K562 (cell line): ENCODE data around the gene P2RX1. TPM values are rescaled to one million over a fixed set of nuclear protein-coding genes. Genes with fewer than 3 reads are reported as not detected.

Experiments
- ADNP ChIP-seq: fragments of 200-800 bp; sonication (Bioruptor generic); IDR thresholded peaks from 2 replicates; pipeline ENCODE4 v1.6.1; 2016; ENCODE audit warnings: missing genetic modification characterization, missing compliant biosample characterization
- ATF1 ChIP-seq, 2 experiments: fragments of 450-650 bp in 1 of 2; IDR thresholded peaks; 2 replicates each; pipeline ENCODE4 v1.6.1; 2016; ENCODE audit warnings: missing compliant biosample characterization in 1 of 2, missing genetic modification characterization in 1 of 2
- CEBPG ChIP-seq, 3 experiments: fragments of 200-800 bp in 1 of 3; sonication (Bioruptor generic) in 1 of 3; sonication (generic) in 1 of 3; formaldehyde crosslinking in 1 of 3; IDR thresholded peaks in 2 of 3; conservative IDR thresholded peaks in 1 of 3; 2 replicates each; pipeline versions ENCODE4 v1.6.1 to v1.8.0; 2016 to 2022; ENCODE audit warnings: missing compliant biosample characterization in 2 of 3, missing genetic modification characterization in 2 of 3, mild to moderate bottlenecking in 1 of 3, missing genetic modification reagents in 1 of 3
- CREM ChIP-seq: IDR thresholded peaks from 2 replicates; pipeline ENCODE4 v1.6.1; 2014; ENCODE audit warnings: antibody characterized with exemption, low read depth
- ILF3 ChIP-seq: fragments of 450-650 bp; IDR thresholded peaks from 2 replicates; pipeline ENCODE4 v1.6.1; 2018; ENCODE audit warnings: antibody characterized with exemption, mild to moderate bottlenecking, moderate library complexity, borderline replicate concordance
- PTRF ChIP-seq: fragments of 450-650 bp; IDR thresholded peaks from 2 replicates; pipeline ENCODE4 v1.6.1; 2016; ENCODE audit warnings: mild to moderate bottlenecking, missing genetic modification characterization, missing compliant biosample characterization
- TRIM24 ChIP-seq, 2 experiments: fragments of 450-650 bp; IDR thresholded peaks; 2 replicates each; pipeline ENCODE4 v1.6.1; 2016
- ZNF263 ChIP-seq: sonication (generic); formaldehyde crosslinking; IDR thresholded peaks from 2 replicates; pipeline ENCODE4 v1.8.0; 2022; ENCODE audit warnings: mild to moderate bottlenecking, missing genetic modification reagents, borderline replicate concordance
- ZNF318 ChIP-seq, 2 experiments: fragments of 450-650 bp; IDR thresholded peaks; 2 replicates each; pipeline ENCODE4 v1.6.1; 2016; ENCODE audit warnings: mild to moderate bottlenecking in 2 of 2, borderline replicate concordance in 1 of 2, low read depth in 1 of 2, moderate library complexity in 1 of 2
- ZNF785 ChIP-seq: fragments of 250-450 bp; sonication (Bioruptor Pico); IDR thresholded peaks from 2 replicates; pipeline ENCODE4 v1.4.0; 2020; ENCODE audit warnings: mild to moderate bottlenecking
- polyA plus RNA-seq, 8 experiments: library from polyadenylated mRNA; depleted of rRNA in 4 of 8; stranded (reverse) in 5 of 8; unstranded in 3 of 8; fragments of >200 nt; fragmentation: Nextera tagmentation in 2 of 8; fragmentation: Illumina TruSeq in 1 of 8; extraction: Ambion mirVana in 2 of 8; extraction: Trizol in 1 of 8; gene quantifications; 2 replicates each; pipeline versions ENCODE4 v1.2.1 to v1.2.3, GENCODE V29; 2011 to 2014; ENCODE audit warnings: inconsistent platforms in 1 of 8, missing spikeins in 1 of 8
- total RNA-seq, 7 experiments: library from RNA; depleted of rRNA in 6 of 7; stranded (reverse); fragments of >200 nt in 6 of 7; fragmentation: Illumina TruSeq in 2 of 7; extraction: Trizol in 2 of 7; gene quantifications; 2 replicates each; pipeline versions ENCODE4 v1.2.1 to v1.2.3, GENCODE V29; 2011 to 2021; ENCODE audit warnings: low replicate concordance in 1 of 7
- TF ChIP-seq, protein P1 (sequence below): IDR thresholded peaks from 3 replicates; pipeline ENCODE4 v1.6.1; 2011; ENCODE audit warnings: borderline replicate concordance, mild to moderate bottlenecking, moderate library complexity; ENCODE audit not compliant: insufficient read length; ENCODE audit errors: extremely low read depth

The P2RX1 gene
- total and polyA plus RNA-seq, 9 of the 15 experiments (the other 6 are each of a cell fraction or from before 2014, with no cell fraction given): 0.27 to 20.3 (median 10.3) TPM

GRCh38 chr17:3913531-3914311 is 2.5 kb downstream of the P2RX1 start (continued):
- TF ChIP-seq ZNF318 (IDR thresholded peaks at IDR 0.05; ENCODE audit: borderline replicate concordance in 1 of 2, low read depth in 1 of 2): no peak
- no peak for TF ChIP-seq TRIM24 (IDR thresholded peaks at IDR 0.05)
- TF ChIP-seq ZNF263 (CRISPR knock-in tag): peak; percentile 29; the same call in 1 of the 2 replicates
- no peak for TF ChIP-seq ZNF785
- no peak for TF ChIP-seq ATF1 (CRISPR knock-in tag; IDR thresholded peaks at IDR 0.05)
- peak; percentile 61 for TF ChIP-seq ATF1 (tag; IDR thresholded peaks at IDR 0.05)
- TF ChIP-seq CEBPG (CRISPR knock-in tag; IDR thresholded peaks at IDR 0.05): no peak
- no peak for TF ChIP-seq CEBPG (tag; conservative IDR thresholded peaks at IDR 0.05 in 1 of 2, IDR thresholded peaks at IDR 0.05 in 1 of 2)
- TF ChIP-seq, protein P1, sequence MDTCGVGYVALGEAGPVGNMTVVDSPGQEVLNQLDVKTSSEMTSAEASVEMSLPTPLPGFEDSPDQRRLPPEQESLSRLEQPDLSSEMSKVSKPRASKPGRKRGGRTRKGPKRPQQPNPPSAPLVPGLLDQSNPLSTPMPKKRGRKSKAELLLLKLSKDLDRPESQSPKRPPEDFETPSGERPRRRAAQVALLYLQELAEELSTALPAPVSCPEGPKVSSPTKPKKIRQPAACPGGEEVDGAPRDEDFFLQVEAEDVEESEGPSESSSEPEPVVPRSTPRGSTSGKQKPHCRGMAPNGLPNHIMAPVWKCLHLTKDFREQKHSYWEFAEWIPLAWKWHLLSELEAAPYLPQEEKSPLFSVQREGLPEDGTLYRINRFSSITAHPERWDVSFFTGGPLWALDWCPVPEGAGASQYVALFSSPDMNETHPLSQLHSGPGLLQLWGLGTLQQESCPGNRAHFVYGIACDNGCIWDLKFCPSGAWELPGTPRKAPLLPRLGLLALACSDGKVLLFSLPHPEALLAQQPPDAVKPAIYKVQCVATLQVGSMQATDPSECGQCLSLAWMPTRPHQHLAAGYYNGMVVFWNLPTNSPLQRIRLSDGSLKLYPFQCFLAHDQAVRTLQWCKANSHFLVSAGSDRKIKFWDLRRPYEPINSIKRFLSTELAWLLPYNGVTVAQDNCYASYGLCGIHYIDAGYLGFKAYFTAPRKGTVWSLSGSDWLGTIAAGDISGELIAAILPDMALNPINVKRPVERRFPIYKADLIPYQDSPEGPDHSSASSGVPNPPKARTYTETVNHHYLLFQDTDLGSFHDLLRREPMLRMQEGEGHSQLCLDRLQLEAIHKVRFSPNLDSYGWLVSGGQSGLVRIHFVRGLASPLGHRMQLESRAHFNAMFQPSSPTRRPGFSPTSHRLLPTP: no peak
- TF ChIP-seq PTRF (tag): no peak
- no peak for TF ChIP-seq ADNP (tag)
- peak; percentile 61; the same call in 1 of the 2 replicates for TF ChIP-seq CREM
- no peak for TF ChIP-seq ILF3
